GM11168 (cell line): ENCODE data around the gene ATP2B2.

Experiments
- in situ Hi-C: fragments of 300-500 bp; cut with MboI; formaldehyde crosslinking; loops from one replicate; pipeline ENCODE4 v1.12.0; 2022; ENCODE audit warnings: low sequenced_read_pairs; ENCODE audit not compliant: unreplicated experiment

The ATP2B2 gene

GRCh38 chr3:10479311-10479710 lies 26.1 kb downstream of the ATP2B2 start:
- in situ Hi-C loops: no loop called here

GRCh38 chr3:10475983-10476382 lies 29.4 kb downstream of the ATP2B2 start:
- in situ Hi-C loops: no loop called here

- in situ Hi-C loops: no loop called here
These were observed 30.5 kb downstream of the ATP2B2 start for GRCh38 chr3:10474847-10475246.

DNA sequence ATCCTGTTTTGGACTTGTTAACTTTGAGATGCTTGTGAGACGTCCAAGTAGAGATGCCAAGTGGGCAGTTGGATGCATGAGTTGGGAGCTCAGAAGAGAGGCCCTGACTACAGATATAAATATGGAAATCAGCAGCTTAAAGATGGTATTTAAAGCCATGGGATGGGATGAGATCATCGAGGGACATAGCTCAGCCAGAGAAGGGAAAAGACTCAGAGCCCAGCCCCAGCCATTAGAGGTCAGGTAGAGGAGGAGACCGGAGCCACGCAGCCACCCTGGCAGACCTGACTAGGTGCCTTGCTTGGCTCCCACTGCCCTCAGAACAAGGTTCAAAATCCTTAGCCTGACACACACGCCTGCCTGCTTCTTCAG lies 31.1 kb downstream of the ATP2B2 start:
- in situ Hi-C loops: no loop called here

DNA sequence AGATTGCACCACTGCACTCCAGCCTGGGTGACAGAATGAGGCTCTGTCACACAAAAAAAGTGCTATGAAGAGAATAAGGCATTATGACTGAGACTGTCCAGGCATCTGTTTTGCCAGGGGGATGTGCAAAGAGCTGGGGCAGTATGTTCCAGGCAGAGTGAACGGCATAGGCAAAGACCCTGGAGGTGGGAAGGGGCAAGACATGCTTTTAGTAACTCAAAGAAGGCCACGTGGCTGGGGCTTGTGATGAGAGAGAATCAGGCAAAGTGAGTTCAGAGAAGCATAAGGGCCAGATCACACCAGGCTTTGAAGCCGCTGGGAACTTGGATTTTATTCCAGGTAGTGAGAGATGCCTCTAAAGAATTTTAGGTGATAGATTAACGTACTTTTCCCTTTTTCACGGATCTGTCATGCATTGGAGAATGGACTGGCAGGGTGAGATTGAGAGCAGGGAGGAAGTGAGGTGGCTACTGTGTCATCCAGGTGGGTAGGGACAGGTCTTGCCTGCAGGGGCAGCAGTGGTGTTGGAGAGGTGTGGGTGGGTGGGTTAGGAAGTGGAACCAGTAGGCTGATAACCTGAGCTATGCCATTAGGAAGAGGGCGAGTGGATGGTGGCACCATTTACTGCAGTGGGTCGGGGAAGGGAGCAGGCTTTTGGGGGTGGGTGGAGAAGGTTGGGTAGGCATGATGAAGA lies 31.7 kb downstream of the ATP2B2 start:
- in situ Hi-C loops: no loop called here

DNA sequence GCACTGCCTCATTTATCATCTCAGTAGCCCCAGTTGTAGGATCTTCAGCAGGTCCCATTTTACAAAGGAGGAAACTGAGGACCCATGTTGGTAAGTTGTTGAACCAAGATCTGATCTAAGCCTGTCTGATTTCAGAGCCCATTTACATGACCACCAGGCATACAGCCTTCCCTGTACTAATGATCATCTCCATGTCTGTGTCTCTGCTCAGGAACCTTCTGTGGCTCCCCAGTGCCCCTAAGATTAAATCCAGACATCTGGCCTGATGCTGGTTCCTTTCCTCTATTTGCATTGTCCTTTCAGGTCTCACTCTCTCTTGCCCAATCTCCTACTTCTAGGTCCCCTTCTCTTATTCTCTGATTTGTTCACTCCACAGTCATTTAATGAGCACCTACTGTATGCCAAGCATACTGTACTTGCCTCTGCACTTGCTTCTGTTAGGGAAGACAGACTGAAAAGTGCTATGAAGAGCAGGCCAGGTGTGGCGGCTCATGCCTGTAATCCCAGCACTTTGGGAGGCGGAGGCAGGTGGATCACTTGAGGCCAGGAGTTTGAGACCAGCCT lies 32.4 kb downstream of the ATP2B2 start:
- in situ Hi-C loops: no loop called here

GRCh38 chr3:10471054-10471688 lies 34.2 kb downstream of the ATP2B2 start:
- in situ Hi-C loops: no loop called here

DNA sequence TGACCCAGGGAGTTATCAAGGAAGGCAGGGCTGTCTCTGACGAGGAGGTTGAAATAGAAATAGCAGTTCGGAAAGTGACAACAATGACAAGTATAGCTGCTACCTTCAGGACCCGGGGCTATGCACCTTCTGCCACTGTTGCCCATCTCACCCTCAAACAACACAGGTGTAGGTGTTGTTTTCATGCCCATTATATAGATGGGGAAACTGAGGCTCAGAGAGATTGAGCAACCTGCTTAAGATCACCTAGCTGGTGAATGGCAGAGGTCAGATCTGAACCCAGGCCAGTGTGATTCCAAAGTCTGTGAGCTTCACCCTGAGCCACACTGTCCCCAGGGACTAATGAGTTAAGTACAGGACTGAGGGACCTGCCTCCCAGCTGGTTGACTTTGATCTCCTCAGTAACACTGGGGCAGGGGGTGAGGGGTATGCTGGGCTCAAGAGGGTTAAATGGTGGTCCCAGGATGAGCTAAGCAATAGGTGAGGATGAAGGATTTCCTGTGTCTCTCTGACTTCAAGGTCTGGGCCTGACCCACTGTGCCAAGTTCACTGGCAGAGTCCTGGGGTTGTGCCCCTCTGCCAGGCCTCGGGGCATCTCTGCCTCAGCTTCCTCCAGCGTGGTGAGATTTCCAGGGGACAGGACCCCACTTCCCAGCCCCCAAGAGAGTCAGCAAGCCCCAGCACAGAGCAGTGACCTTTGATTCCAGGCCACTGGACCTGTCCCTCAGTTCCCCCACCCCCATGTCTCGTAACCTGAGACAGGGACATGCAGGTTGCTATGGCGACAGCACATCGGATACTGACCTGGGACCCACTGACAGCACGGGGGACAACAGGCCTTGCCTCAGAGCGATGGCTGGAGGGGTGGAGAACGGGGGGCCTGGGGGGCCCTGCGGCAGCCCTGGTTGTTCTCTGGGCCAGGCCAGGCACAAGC lies 35.0 kb downstream of the ATP2B2 start:
- in situ Hi-C loops: no loop called here

- in situ Hi-C loops: no loop called here
These were observed 35.8 kb downstream of the ATP2B2 start for GRCh38 chr3:10469441-10470119.

DNA sequence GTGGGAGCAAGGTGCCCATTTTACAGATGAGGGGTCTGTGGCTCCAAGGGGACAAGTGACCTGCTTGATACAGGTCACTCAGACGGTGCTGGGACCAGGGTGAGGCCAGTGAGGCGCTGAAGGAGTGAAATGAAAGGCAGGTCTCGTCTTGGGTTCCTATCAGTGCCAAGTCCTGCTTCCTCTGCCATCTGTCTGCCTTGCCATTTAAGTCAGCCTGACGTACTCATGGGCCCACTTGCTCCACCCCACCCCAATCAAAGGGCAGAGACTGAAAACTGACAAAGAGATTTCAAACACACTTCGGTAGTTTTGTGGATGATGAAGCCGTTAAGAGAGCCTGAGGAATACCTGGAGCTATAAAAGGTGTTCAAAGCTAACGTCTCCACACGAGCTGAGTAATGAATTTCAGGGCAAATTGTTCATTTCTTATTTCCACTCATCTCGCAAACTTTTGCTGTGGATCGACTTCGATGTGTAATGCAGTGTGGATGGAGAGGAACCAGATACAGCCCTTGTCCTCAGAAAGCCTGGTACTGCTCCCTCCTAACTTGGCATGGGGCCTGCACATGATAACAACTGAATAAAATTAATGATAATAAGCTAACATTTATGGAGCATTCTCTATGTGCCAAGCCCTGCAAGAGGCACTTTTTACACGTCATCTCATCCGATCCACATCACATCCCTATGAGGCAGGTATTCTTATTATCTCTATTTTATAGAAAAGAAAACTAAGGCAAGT lies 36.6 kb downstream of the ATP2B2 start:
- in situ Hi-C loops: no loop called here

- in situ Hi-C loops: no loop called here
These were observed 37.3 kb downstream of the ATP2B2 start for GRCh38 chr3:10467904-10468612.

DNA sequence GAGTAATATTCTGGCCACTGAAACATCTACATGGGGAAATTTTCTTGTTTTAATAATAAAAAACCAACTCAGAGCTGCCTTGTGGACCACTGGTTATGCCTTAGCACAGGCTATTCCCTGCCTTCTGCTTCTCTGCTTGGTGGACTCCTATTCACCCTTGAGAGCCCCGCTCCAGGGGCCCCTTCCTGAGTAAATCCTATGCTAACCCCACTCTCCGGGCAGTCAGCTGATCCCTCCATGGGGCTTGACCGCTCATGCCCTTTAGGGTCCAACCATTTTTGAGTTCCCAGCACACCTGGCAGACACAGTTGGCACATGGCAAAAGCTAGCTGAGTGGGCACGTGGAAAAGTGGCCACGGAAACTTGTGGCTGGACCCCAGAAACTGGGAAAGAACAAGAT lies 38.2 kb downstream of the ATP2B2 start:
- in situ Hi-C loops: no loop called here

- in situ Hi-C loops: no loop called here
These were observed 39.2 kb downstream of the ATP2B2 start for GRCh38 chr3:10466186-10466585.

DNA sequence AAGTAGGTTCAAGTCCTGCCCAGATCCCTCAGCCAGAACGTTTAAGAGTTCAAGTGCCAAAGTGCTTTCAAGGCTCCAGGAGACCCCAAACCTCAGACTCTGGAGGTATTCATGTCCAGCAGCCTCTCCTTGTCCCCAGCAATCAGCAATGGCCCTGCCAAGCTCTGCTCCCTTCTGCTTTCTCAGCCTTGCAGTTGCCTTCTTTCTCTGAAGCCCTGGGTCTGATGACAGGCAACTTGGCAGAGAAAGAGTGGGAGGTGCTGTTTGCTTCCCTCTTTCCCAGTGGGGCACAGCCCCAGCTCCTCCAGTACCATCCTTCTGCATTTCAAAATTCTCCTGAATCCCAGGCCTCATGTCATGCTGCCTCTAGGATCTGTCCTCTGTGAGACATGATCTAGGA lies 40.2 kb downstream of the ATP2B2 start:
- in situ Hi-C loops: no loop called here

- in situ Hi-C loops: no loop called here
These were observed 41.6 kb downstream of the ATP2B2 start for GRCh38 chr3:10463533-10464434.

DNA sequence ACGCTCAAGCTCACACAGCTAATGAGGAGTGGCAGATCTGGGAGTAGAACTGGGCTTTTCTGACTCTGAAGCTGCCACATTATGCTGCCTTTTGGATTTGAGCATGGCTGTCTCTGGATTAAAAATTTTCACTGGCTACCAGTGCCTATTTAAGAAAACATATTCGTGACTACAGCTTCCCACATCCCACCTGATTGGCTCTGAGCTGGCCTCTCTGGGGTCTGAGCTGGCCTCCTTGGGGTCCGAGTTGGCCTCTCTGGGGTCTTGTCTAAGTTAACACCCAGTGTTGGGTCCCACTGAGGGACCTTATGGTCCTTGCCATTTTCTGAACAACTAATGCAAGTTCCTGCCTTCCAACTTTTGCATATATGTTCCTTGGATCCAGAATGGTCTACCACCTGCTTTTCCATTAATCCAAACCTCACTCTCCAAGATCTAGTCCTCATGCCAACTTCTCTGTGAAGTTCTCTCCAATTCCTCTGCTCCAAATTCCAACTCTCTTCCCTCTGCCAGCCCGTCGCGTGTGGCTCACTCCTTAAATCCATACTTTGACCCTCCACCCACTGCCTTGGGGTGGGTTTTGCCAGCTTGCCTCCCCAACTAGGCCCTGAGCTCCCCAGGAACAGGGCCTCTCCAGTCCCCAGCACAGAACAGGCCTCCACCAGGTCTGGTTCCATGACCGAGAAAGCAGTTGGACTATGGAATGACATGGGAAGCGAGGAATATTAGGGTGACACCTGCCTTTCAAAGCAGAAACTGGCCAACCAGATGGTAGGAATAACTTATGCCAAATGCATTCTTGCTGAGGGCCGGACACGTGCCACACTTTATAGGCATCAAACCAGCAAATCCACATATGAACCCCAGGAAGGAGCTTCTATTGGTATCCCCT lies 42.5 kb downstream of the ATP2B2 start:
- in situ Hi-C loops: no loop called here

DNA sequence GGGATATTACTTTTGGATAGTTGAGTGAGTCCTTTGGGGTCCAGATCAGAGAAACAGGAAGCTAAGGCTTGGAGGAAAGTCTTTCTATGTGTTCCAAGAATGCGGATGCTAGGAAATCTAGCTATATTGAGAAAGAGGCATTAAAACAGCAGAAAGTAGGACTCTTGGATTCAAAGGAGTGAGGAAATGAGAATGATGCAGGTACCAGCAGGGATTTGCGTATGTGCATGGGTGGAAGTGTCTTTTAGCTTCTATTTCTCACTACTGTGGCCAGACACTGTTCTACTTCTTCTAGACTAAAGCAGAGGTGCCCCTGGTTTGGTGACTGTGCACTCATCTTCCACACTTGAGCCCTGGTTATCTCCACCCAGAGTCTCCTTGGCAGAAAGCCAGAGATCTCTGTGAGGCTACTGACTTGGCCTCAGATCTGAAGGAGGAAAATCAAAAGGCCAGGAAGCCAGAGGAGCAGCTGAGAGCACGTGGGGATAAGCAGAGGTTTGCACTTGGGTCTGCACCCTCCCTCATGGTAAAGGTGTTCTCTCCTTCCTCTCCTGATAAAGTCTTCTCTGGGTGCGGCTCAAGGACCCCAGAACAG lies 44.3 kb downstream of the ATP2B2 start:
- in situ Hi-C loops: no loop called here
